NCI-H2029 (cell line): ENCODE measurements around the gene RNF25.
A peak's percentile ranks its signal among the peaks of the same experiment; 100 is the strongest.

Experiments
- DNase-seq: peaks from one replicate; lab custom pipeline; 2025; lab: John Stamatoyannopoulos, UW

RNF25 gene

GRCh38 chr2:218671654-218672566 is at the start of gene RNF25, which contains the start of gene STK36:
RNF25 (minus strand) TSS chr2:218672002; CDS start chr2:218671970, 32 bp downstream.
STK36 (plus strand) TSS chr2:218672086; CDS start chr2:218672830, 744 bp downstream.
- peak; percentile 78 for DNase-seq

- DNase-seq: no peak
Observed at GRCh38 chr2:218721488-218721887, 49.7 kb upstream of the RNF25 start.

GRCh38 chr2:218720048-218721041 is 48.5 kb upstream of the RNF25 start:
- DNase-seq: no peak

- no peak for DNase-seq
Observed at GRCh38 chr2:218719457-218719856, 47.7 kb upstream of the RNF25 start.

DNA sequence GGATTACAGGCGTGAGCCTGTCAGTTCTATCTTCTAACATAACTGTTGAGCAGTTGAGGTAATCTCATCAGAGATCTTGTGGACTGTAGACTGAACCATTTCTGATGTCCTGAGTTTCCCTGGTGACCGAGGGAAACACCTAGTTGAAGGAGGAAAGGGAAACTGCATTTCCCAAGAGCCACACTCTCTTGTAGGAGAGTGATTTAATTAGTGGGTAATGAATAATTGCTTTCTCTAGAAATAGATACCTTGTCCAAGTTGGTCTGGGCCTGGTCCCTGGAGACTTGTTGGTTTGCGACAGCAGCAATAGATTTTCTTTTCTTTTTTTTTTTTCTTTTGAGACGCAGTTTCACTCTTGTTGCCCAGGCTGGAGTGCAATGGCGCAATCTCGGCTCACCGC is 46.3 kb upstream of the RNF25 start:
- no peak for DNase-seq

- no peak for DNase-seq
Observed at GRCh38 chr2:218717262-218717661, 45.5 kb upstream of the RNF25 start.

DNA sequence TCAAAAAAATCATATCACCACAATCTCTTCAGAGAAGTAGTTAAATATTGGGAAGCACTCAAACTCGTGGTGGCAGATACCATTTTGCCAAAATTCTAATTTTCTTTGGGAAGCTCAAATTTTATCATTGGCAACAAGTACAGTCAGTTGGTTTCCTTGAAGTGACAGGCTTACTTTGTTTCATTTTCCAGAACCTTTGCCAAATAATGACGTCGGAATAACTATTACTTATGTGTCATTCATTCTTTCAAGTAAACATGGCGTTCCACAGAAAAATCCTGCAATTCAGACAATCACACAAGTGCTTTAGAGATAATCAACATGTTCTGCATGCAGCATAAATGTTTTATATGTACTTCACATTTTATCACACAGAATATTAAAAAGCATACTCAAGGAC is 44.3 kb upstream of the RNF25 start:
- no peak for DNase-seq

GRCh38 chr2:218713922-218714321 is 42.1 kb upstream of the RNF25 start:
- no peak for DNase-seq

GRCh38 chr2:218711550-218711929 is 39.7 kb upstream of the RNF25 start:
- no peak for DNase-seq

DNA sequence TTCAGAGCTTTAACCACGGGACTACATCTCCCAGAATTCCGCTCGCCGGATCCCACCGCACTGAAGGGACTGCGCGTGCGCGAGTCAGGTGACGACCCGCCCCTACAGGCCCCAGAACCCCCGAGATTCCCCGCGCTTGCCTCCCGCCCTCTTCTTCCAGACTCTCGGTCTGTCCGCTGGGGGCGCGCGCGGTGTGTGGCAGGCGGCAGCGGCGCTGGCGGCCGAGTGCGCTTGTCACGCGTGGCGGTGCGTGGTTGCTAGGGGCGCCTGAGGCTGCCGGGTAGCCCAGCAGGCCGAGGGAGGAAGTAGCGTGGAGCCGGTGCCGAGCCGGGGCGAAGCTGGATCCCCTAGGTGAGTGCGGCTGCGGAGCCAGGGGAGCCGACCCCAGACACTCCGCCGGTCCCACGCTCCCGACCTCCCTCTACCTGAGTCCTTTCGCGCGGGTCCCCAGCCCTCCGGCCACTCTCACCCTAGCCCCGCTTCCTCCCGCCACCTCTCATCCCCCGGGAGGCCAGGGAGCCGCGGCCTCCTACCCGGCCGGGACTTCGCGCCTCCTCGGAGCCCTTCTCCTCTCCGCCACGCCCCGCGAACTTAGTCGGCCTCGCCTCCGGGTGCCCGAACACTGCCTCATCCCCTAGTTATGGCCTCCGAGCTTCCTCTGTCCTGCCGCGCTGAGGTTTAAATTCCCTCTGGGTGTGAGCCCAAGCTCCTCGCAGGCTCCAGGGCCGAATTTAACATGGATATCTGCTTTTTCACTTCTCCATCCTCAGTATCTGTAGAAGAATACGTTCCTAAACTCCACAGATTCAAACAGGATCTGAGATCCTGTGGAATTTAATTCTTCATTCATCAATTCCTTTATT is 39.1 kb upstream of the RNF25 start, which contains the start of gene TTLL4:
TSS of gene TTLL4 (plus strand) at position 149 of the 863 bp plus-strand sequence. CDS start 26,842 bp downstream, outside the sequence.
- peak; percentile 94 for DNase-seq

DNA sequence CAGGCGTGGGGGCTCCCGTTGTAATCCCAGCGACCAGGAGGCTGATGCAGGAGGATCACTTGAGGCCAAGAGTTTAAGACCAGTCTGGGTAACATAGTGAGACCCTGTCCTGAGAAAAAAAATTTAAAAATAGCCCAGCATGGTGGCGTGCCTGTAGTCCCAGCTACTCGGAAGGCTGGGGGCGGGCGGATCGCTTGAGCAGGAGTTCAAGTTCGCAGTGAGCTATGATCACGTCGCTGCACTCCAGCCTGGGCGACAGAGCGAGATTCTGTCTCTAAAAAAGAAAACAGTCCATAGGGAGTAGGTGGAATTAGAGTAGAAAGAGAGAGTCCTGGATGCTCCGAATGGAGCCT is 38.5 kb upstream of the RNF25 start:
- no peak for DNase-seq

- no peak for DNase-seq
Observed at GRCh38 chr2:218709908-218710307, 38.1 kb upstream of the RNF25 start.

GRCh38 chr2:218708086-218708485 is 36.3 kb upstream of the RNF25 start:
- no peak for DNase-seq

- no peak for DNase-seq
Observed at GRCh38 chr2:218703341-218703740, 31.5 kb upstream of the RNF25 start.

GRCh38 chr2:218701806-218702205 is 30.0 kb upstream of the RNF25 start:
- DNase-seq: no peak

GRCh38 chr2:218698885-218699284 is 27.1 kb upstream of the RNF25 start:
- no peak for DNase-seq

DNA sequence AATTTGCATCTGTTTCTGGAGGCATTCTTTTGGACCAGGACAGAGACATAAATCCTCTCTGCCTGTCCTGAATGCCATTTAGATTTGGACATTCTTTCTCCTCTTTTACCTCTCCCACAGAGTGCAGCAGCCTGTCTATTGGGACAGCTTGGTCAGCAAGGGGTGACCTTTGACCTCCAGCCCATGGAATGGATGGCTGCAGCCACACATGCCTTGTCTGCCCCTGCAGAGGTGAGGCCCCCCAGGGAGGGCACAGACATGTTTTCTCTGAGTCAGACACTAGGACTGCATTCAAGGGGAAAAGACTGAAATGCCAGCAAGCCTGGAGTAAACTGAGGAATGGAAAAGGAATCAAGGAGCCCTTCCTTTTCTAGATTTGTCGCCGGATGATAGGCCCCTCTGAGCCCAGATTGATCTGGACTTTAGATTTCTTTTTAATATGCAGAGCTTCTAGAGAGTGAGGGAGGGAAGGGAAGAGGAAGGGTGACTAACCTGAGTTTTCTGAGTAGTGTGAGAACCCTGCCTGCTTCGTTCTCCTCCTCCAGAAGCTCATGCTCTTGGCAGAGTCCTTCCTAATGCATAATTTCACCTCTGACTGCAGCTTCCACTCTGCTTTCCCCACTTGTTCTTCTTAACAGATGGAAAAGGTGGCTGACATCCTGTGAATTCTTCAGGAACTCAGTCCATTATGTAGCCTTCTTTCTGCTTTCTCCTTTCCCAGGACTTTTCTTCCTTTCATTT is 22.8 kb upstream of the RNF25 start:
- no peak for DNase-seq

GRCh38 chr2:218691234-218691633 is 19.4 kb upstream of the RNF25 start:
- no peak for DNase-seq

- DNase-seq: peak; percentile 8
Observed at GRCh38 chr2:218687400-218688060, 15.7 kb upstream of the RNF25 start.

GRCh38 chr2:218680061-218680460 is 8.3 kb upstream of the RNF25 start:
- DNase-seq: no peak
